HG03135 (cell line): ENCODE data around the gene ZNF653.

Experiments
- ATAC-seq: cut with Tn5 transposase; IDR thresholded peaks from one replicate; pipeline ENCODE4 v1.9.1; 2021; ENCODE audit warnings: mild to moderate bottlenecking, moderate library complexity; ENCODE audit not compliant: unreplicated experiment

Gene ZNF653

GRCh38 chr19:11519138-11519537 is 13.5 kb upstream of the ZNF653 start:
- no peak for ATAC-seq

DNA sequence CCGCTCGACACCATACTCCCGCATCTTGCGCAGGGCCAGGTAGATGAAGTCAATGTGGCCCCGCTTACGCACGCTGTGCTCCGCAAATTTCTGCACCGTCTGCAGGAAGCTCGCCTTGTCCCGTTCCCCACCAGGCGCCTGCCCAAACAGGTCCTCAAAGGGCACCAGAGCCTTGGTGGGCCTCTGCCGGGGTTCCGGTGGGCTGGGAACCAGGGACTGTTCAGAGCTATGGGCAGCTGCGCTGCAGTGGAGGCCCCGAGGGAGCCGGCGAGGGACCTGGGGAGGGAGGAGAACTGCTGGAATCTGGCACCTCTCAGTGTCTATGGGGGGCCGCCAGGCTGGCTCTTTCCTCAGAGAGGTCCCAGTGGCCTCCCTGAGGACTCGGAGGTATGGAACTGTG is 8.3 kb upstream of the ZNF653 start:
- ATAC-seq, result no peak

- no peak for ATAC-seq
Measured at GRCh38 chr19:11510444-11510843, 4.8 kb upstream of the ZNF653 start.

DNA sequence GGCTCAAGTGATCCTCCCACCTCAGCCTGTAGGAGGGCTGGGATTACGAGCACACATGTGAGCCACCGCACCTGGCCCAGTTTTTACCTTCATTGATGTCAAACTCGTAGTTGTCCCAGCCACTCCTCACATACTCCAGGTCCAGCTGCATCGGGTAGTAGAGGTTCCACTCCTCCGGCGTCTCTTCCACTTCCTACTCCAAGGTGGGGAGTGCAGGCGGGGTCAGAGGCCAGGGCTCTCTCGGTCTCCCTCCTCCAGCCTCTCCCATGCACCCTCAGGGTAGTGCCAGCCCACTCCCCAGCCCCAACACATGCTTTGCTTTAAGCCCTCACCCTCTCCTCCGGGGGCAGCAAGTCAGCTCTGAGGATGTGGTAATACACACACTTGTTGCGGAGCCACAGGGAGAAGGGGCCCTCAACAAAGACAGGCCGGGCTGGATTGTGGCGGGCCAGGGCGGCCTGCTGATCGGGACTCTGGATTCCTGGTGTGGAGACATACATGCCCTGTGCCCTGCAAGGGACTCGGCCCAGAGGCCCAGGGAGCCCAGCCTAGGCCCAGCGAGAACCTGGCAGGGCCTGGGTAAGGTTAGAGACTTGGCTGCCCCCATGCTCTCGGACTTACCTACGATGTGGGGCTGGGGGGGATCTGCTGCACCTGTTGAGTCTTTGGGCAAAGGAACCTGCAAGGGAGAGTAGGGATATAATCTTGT is 1.9 kb upstream of the ZNF653 start:
- no peak for ATAC-seq

DNA sequence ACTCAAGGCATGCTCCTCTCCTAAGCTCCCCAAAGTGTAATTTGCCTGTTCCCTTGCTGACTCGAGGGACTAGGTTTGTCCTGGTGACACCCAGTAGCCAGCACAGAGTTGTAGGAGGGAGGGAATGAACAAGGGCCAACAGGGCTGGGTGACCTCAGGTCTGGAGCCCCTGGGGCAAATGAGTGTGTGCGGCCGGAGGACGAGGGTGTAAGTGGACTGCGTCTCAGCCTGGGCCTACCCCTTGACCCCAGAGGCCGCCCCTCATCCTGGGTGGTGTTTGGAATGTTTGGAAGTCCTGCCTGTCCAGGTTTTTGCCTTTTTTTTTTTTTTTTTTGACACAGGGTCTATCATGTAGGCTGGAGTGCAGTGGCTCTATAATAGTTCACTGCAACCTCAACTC is 1.3 kb upstream of the ZNF653 start:
- ATAC-seq, result no peak

GRCh38 chr19:11506101-11506555 is 489 bp upstream of the ZNF653 start:
- peak; percentile 22 for ATAC-seq

GRCh38 chr19:11505032-11505503 is 571 bp downstream of the ZNF653 start:
- peak; percentile 81 for ATAC-seq

DNA sequence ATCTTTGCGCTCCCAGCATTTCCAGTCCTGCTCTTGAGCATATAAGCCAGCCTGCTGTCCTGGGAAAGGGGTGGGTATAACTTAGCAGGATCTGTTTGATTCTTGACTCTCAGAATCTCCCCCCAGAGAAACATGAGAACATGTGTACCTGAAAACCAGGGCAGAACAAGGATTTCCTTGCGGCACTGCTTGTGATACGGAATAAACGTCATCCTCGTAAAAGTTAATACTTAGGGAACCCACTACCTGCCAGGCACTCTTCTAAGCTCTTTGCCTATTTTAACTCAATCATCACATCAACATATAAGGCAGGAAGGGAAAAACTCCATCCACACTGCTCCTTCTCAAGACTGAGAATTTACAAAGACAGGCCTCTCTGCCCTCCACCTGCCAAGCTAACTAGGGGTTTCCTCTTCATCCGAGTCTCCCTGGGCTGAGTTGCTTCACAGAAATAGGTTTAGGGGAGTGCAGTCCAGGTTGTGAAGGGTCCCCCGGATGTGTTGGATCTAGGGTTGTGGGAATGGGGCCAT is 1.1 kb downstream of the ZNF653 start:
- ATAC-seq, result no peak

- no peak for ATAC-seq
Measured at GRCh38 chr19:11499890-11500420, 5.7 kb downstream of the ZNF653 start.

DNA sequence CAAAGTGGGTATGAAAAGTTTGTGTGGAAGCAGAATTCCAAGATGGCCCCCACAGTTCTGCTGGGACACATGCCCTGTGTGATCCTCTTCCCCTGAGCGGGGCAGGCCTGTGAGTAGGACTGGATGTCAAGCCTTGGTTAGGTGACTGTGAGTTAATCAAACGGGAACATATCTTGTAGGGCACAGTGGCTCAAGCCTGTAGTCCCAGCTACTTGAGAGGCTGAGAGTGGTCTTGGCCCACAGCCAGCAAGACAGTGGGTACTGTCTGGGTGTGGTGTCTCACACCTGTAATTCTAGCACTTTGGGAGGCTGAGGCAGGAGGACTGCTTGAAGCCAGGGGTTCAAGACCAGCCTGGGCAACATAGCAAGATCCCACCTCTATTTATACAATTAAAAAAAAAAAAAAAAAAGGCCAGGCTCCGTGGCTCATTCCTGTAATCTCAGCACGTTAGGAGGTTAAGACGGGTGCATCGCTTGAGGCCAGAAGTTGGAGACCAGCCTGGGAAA is 6.4 kb downstream of the ZNF653 start:
- ATAC-seq, result no peak

- no peak for ATAC-seq
Measured at GRCh38 chr19:11496391-11497163, 9.1 kb downstream of the ZNF653 start.

- ATAC-seq, result no peak
Measured at GRCh38 chr19:11495885-11496284, 9.8 kb downstream of the ZNF653 start.

- ATAC-seq, result no peak
Measured at GRCh38 chr19:11495481-11495880, 10.2 kb downstream of the ZNF653 start.

GRCh38 chr19:11494634-11495285 is 10.9 kb downstream of the ZNF653 start:
- ATAC-seq, result no peak

DNA sequence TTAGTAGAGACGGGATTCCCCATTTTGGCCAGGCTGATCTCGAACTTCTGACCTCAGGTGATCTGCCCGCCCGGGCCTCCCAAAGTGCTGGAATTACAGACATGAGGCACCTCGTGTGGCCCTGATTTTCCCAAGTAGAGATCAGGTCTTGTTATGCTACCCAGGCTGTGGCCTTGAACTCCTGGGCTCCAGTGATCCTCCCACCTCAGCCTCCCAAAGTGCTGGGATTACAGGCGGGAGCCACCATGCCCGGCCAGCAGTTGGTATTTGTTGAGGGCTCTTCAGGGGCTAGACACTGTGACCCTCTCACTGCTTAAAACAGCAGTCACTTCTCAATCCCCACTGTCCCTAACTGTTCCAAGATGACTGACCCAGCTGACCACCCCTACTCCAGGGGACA is 16.3 kb downstream of the ZNF653 start:
- ATAC-seq, result no peak

DNA sequence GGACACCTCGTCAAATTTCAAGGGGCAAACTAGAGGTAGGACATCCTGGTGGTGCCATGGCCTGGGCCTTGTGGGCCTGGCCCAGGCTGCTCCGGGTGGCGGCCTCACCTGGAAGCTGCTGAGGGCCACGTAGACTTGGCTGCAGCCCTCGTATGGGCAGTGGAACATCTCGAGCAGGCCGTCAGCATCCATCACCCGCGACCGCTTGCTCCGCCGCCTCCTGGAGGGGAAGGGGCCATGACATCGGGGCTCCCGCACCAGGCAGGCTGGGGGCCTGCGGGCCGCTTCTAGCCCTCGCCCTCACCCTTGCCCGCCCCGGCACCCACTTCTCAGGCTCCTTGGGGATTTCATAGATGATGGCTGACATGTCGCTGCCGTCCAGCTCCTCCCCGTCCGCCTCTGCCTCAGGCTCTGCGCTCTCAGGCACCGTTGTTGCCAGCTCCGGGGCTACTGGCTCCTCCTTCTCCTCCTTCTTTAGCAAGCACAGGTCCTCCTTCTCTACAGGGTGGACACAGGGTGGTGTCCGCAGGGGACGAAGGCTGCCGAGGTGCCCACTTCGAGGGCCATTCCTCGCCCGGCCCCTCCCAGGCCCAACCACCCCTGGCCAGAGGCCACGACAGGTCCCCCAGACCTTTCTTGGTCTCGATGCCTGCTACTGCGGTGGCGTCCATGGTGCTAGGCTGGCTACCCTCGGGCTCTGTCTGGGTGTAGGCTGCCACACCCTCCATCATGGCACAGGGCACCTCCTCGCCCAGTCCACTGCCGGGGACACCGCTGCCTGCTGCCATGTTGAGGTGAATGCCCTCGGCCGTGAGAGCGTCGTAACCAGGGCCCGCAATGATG is 18.8 kb downstream of the ZNF653 start:
- ATAC-seq, result no peak

DNA sequence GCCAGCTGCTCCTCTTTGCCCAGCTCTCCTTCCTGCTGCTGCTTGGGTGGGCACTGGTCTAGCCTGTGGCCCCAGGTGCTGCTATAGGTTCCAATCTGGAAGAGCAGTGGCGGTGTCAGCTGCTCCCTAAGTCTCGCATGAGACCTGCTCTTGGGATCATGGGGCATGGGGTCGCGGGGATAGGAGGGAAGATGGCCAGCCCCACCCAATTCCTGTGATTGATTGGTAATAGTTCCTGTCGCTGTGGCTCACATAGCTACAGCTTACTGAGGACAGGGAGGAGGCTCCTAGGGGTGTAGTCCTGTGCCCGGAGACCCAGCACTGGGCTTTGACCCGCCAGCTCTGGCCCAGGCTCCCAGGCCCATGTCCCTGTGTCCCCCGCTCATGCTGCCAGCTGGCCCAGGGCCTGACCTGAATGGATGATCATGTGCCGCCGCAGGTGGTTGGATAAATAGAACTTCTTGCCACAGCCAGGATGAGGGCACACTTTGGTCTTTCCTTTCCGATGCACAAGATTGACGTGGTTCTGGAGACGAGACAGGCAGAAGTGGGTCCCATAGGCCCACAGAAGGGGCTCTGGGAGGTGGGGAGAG is 20.3 kb downstream of the ZNF653 start:
- no peak for ATAC-seq

- no peak for ATAC-seq
Measured at GRCh38 chr19:11483366-11484111, 22.1 kb downstream of the ZNF653 start.
